Measurements from ENCODE around the gene CYP2E1.
"Not testable (repeated sequence)": the region's sequence is repeated elsewhere in the genome, so short reads cannot be mapped to it uniquely, and the experiment has no call there.

The CYP2E1 gene

GRCh38 chr10:133573460-133573859 lies 46.3 kb downstream of the CYP2E1 start:
- not testable (repeated sequence) for DNase-seq (ENCODE audit: low read depth)

DNA sequence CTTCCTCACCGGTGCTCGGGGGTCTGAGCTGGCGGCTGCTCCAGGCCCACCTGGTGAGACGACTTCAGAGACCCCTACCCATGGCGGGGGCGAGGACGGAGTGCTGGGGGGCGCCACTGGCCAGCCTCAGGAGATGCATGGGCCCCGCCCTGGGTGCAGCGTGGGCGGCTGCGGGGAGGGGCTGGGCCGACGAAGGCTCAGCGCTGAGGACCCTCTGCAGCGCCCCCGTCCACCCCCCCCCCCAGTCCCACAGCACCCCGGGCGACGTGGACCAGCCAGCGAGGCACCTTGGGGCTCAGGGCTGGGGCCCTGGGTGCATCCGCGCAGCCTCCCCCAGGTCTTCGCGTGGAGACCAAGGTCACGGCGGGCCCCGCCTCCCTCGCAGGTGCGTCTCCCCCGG lies 49.9 kb downstream of the CYP2E1 start:
- DNase-seq (ENCODE audit: low read depth) = not testable (repeated sequence)

Measured in GM04504 (cell line).